K562 (cell line): ENCODE data around the gene TBL1X.

Experiments
- ARID4B ChIP-seq: sonication (generic); formaldehyde crosslinking; IDR thresholded peaks from 2 replicates; pipeline ENCODE4 v1.8.0; 2022; ENCODE audit warnings: mild to moderate bottlenecking, missing genetic modification reagents
- CEBPG ChIP-seq, 3 experiments: fragments of 200-800 bp in 1 of 3; sonication (Bioruptor generic) in 1 of 3; sonication (generic) in 1 of 3; formaldehyde crosslinking in 1 of 3; IDR thresholded peaks in 2 of 3; conservative IDR thresholded peaks in 1 of 3; 2 replicates each; pipeline versions ENCODE4 v1.6.1 to v1.8.0; 2016 to 2022; ENCODE audit warnings: missing compliant biosample characterization in 2 of 3, missing genetic modification characterization in 2 of 3, mild to moderate bottlenecking in 1 of 3, missing genetic modification reagents in 1 of 3
- CHD4 ChIP-seq: fragments of 200-600 bp; sonication (generic); IDR thresholded peaks from 3 replicates; pipeline ENCODE4 v1.6.1; 2012; ENCODE audit warnings: low read depth, mild to moderate bottlenecking, mixed read lengths, low read length, inconsistent platforms; ENCODE audit not compliant: insufficient read depth, insufficient replicate concordance, poor library complexity, severe bottlenecking
- CTCF ChIP-seq, 3 experiments: IDR thresholded peaks in 2 of 3; conservative IDR thresholded peaks in 1 of 3; 2 replicates each; pipeline ENCODE4 v1.5.1; 2011 to 2012; ENCODE audit warnings: low read length in 3 of 3, mild to moderate bottlenecking in 3 of 3, control low read depth in 2 of 3, improper control_type of control experiment in 1 of 3, inconsistent platforms in 1 of 3, low read depth in 1 of 3, mixed read lengths in 1 of 3, moderate library complexity in 1 of 3; ENCODE audit not compliant: insufficient read depth in 2 of 3
- FOXA1 ChIP-seq: fragments of 450-650 bp; IDR thresholded peaks from 2 replicates; pipeline ENCODE4 v1.6.1; 2016; ENCODE audit warnings: mild to moderate bottlenecking, borderline replicate concordance
- FOXP1 ChIP-seq: sonication (generic); formaldehyde crosslinking; IDR thresholded peaks from 2 replicates; pipeline ENCODE4 v1.8.0; 2022; ENCODE audit warnings: mild to moderate bottlenecking, missing genetic modification reagents
- GATAD2B ChIP-seq: fragments of 450-650 bp; IDR thresholded peaks from 2 replicates; pipeline ENCODE4 v1.6.1; 2017; ENCODE audit warnings: mild to moderate bottlenecking, borderline replicate concordance
- HEY1 ChIP-seq: fragments of 250-450 bp; sonication (Bioruptor Pico); IDR thresholded peaks from 2 replicates; pipeline ENCODE4 v1.5.0; 2020; ENCODE audit warnings: mild to moderate bottlenecking, moderate library complexity, borderline replicate concordance
- MAX ChIP-seq: sonication (generic); formaldehyde crosslinking; IDR thresholded peaks from 2 replicates; pipeline ENCODE4 v1.9.0; 2022; ENCODE audit warnings: mild to moderate bottlenecking, missing genetic modification reagents
- REST ChIP-seq, 2 experiments: fragments of 450-650 bp; formaldehyde crosslinking in 1 of 2; IDR thresholded peaks; 2 replicates each; pipeline versions ENCODE4 v1.4.0 to v1.6.1; 2014 to 2020; ENCODE audit warnings: mild to moderate bottlenecking in 2 of 2, borderline replicate concordance in 1 of 2, low read depth in 1 of 2
- ZNF780A ChIP-seq: fragments of 250-450 bp; sonication (Bioruptor Pico); IDR thresholded peaks from 2 replicates; pipeline ENCODE4 v1.5.0; 2021; ENCODE audit warnings: mild to moderate bottlenecking

GRCh38 chrX:9611436-9612145, 146.7 kb downstream of the TBL1X start:
- no peak for TF ChIP-seq CTCF (IDR thresholded peaks at IDR 0.05 in 2 of 3, conservative IDR thresholded peaks at IDR 0.05 in 1 of 3; ENCODE audit: insufficient read depth in 2 of 3, low read depth in 1 of 3, low read length in 3 of 3)
- no peak for TF ChIP-seq FOXA1
- TF ChIP-seq REST (IDR thresholded peaks at IDR 0.05; ENCODE audit: borderline replicate concordance) = no peak
- TF ChIP-seq REST (CRISPR knock-in tag; IDR thresholded peaks at IDR 0.05; ENCODE audit: low read depth) = no peak
- TF ChIP-seq CHD4 = no peak
- no peak for TF ChIP-seq GATAD2B
- TF ChIP-seq ARID4B (CRISPR knock-in tag) = no peak
- no peak for TF ChIP-seq HEY1 (CRISPR knock-in tag)
- no peak for TF ChIP-seq CEBPG (CRISPR knock-in tag; IDR thresholded peaks at IDR 0.05)
- TF ChIP-seq CEBPG (tag; conservative IDR thresholded peaks at IDR 0.05 in 1 of 2, IDR thresholded peaks at IDR 0.05 in 1 of 2) = no peak
- no peak for TF ChIP-seq MAX (CRISPR knock-in tag)
- TF ChIP-seq ZNF780A (CRISPR knock-in tag) = no peak
- TF ChIP-seq FOXP1 = no peak
